ENCODE results near the gene CFDP1. TPM values are rescaled to one million over a fixed set of nuclear protein-coding genes. Genes with fewer than 3 reads are reported as not detected.

Gene CFDP1
- total and polyA plus RNA-seq, 10 donors, result 56.1 to 222 (median 108) TPM

DNA sequence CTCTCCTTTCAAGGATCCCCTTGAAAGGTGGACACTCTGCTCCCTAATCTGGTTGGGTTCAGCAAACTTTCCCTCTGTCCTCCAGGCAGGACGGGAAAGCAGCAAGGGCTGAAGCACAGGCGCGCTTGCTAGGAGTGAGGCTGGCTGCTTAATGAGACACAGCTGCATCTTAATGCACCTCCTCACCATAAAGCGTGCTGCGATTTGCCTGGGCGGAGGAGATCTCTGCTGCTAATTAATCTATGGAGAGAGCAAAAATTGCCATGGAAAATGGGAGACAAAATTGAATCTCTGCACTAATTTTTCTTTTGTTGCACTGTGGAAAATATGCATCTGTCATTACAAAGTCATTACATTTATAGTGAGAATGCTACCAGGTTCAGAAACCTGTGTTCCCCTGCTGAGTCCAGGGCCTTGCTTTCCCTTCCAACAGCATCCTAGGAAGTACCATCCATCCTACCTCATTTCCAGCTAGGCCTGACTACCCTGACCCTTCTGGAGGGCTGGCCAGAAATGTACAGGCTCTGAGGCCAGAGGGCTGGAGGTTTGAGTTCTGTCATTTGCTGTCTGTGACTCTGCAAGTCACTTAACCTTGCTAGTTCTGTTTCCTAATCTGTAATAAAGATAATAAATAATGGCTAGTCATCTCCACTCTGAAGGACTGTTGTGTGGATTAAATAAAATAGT lies 138.4 kb downstream of the CFDP1 start:
- Histone ChIP-seq H3K27me3 (replicated peaks in 1 of 7) (no peaks in the 10 kb centered on the region), H3K4me1 (peaks cover 0 to 48% (median 19%) of the 10 kb centered on the region in 6 donors), H3K4me3 (no peak overlapping the region), H3K36me3 (peaks cover 0 to 97% (median 30%) of the 10 kb centered on the region in 6 donors), H3K9me3 (no peaks in the 10 kb centered on the region), H3K27ac (peak overlapping the region in 6 of 8 donors; percentile 46 to 83 (median 64))
- 94 to 99% (median 96%) methylated on average over 6 of the region's 6 CpGs for WGBS, 5 donors
- intact Hi-C loops (cut with DNase I; ENCODE audit: low total_unique reads), result no loop called here
- DNase-seq, result no peak
- TF ChIP-seq CTCF (IDR thresholded peaks at IDR 0.05 in 8 of 11, conservative IDR thresholded peaks at IDR 0.05 in 3 of 11) (no peak), POLR2A (IDR thresholded peaks at IDR 0.05) (no peak), POLR2AphosphoS5 (IDR thresholded peaks at IDR 0.05) (no peak)

GRCh38 chr16:75293772-75294171 lies 139.5 kb downstream of the CFDP1 start:
- peaks cover 0 to 90% (median 25%) of the 10 kb centered on the region in 6 donors for H3K36me3 ChIP-seq
- H3K4me1 ChIP-seq, result peaks cover 0 to 55% (median 25%) of the 10 kb centered on the region in 6 donors
- H3K27me3 ChIP-seq (replicated peaks in 1 of 7), result no peaks in the 10 kb centered on the region
- no peak overlapping the region for H3K4me3 ChIP-seq
- TF ChIP-seq POLR2A (IDR thresholded peaks at IDR 0.05) (no peak), CTCF (IDR thresholded peaks at IDR 0.05 in 8 of 11, conservative IDR thresholded peaks at IDR 0.05 in 3 of 11) (no peak), POLR2AphosphoS5 (IDR thresholded peaks at IDR 0.05) (no peak)
- DNase-seq, result no peak
- H3K9me3 ChIP-seq, result no peaks in the 10 kb centered on the region
- intact Hi-C loops (cut with DNase I; ENCODE audit: low total_unique reads), result no loop called here
- WGBS, 5 donors, result 80 to 94% (median 86%) methylated on average over 6 of the region's 6 CpGs
- peak overlapping the region in 6 of 8 donors; percentile 5 to 83 (median 53) for H3K27ac ChIP-seq

- TF ChIP-seq POLR2AphosphoS5 (IDR thresholded peaks at IDR 0.05) (no peak), CTCF (IDR thresholded peaks at IDR 0.05 in 8 of 11, conservative IDR thresholded peaks at IDR 0.05 in 3 of 11) (no peak), POLR2A (IDR thresholded peaks at IDR 0.05) (no peak)
- DNase-seq, result no peak
- Histone ChIP-seq H3K27me3 (replicated peaks in 1 of 7) (no peaks in the 10 kb centered on the region), H3K9me3 (no peaks in the 10 kb centered on the region), H3K27ac (peak overlapping the region in 6 of 8 donors; percentile 5 to 83 (median 53)), H3K4me3 (no peak overlapping the region), H3K36me3 (peaks cover 0 to 84% (median 25%) of the 10 kb centered on the region in 6 donors), H3K4me1 (peaks cover 0 to 55% (median 31%) of the 10 kb centered on the region in 6 donors)
- 75 to 98% (median 94%) methylated on average over 4 of the region's 4 CpGs for WGBS, 5 donors
- intact Hi-C loops (cut with DNase I; ENCODE audit: low total_unique reads), result no loop called here
Observed at GRCh38 chr16:75293173-75293572, 140.1 kb downstream of the CFDP1 start.

GRCh38 chr16:75292691-75293090 lies 140.6 kb downstream of the CFDP1 start:
- 91 to 100% (median 93%) methylated on average over 3 of the region's 3 CpGs for WGBS, 5 donors
- Histone ChIP-seq H3K27ac (peak overlapping the region in 3 of 8 donors; percentile 16 to 78 (median 62)), H3K27me3 (replicated peaks in 1 of 7) (peaks cover 0 to under 1% (median 0%) of the 10 kb centered on the region in 7 donors), H3K4me3 (no peak overlapping the region), H3K36me3 (peaks cover 0 to 81% (median 25%) of the 10 kb centered on the region in 6 donors), H3K4me1 (peaks cover 0 to 55% (median 34%) of the 10 kb centered on the region in 6 donors), H3K9me3 (no peaks in the 10 kb centered on the region)
- TF ChIP-seq CTCF (IDR thresholded peaks at IDR 0.05 in 8 of 11, conservative IDR thresholded peaks at IDR 0.05 in 3 of 11) (no peak), POLR2AphosphoS5 (IDR thresholded peaks at IDR 0.05) (no peak), POLR2A (IDR thresholded peaks at IDR 0.05) (no peak)
- intact Hi-C loops (cut with DNase I; ENCODE audit: low total_unique reads), result no loop called here
- DNase-seq, result no peak

All from spleen (tissue), 11 donors.